HG02885 (cell line): ENCODE results near the gene C12orf76.
"Not testable (repeated sequence)": the region's sequence is repeated elsewhere in the genome, so short reads cannot be mapped to it uniquely, and the experiment has no call there.

Experiments used
- ATAC-seq: cut with Tn5 transposase; IDR thresholded peaks from one replicate; pipeline ENCODE4 v1.9.1; 2021; ENCODE audit warnings: mild to moderate bottlenecking; ENCODE audit not compliant: unreplicated experiment, poor library complexity

Gene C12orf76

GRCh38 chr12:110067531-110067930, 19.2 kb upstream of the C12orf76 start:
- no peak for ATAC-seq

- ATAC-seq: no peak
Observed at GRCh38 chr12:110065540-110065939, 17.2 kb upstream of the C12orf76 start.

- ATAC-seq: no peak
Observed at GRCh38 chr12:110062241-110062640, 13.9 kb upstream of the C12orf76 start.

- ATAC-seq: no peak
Observed at GRCh38 chr12:110059651-110060000, 11.3 kb upstream of the C12orf76 start.

GRCh38 chr12:110058875-110059615, 10.7 kb upstream of the C12orf76 start:
- ATAC-seq: no peak

- ATAC-seq: not testable (repeated sequence)
Observed at GRCh38 chr12:110056643-110057042, 8.3 kb upstream of the C12orf76 start.

- ATAC-seq: not testable (repeated sequence)
Observed at GRCh38 chr12:110055375-110056352, 7.3 kb upstream of the C12orf76 start.

GRCh38 chr12:110050927-110051326, 2.6 kb upstream of the C12orf76 start:
- ATAC-seq: no peak

GRCh38 chr12:110049666-110050065, 1.3 kb upstream of the C12orf76 start:
- ATAC-seq: not testable (repeated sequence)

GRCh38 chr12:110049034-110049433, 712 bp upstream of the C12orf76 start:
- ATAC-seq: not testable (repeated sequence)

- no peak for ATAC-seq
Observed at GRCh38 chr12:110047297-110047940, 903 bp downstream of the C12orf76 start.

- ATAC-seq: no peak
Observed at GRCh38 chr12:110046451-110047187, 1.7 kb downstream of the C12orf76 start.

- ATAC-seq: no peak
Observed at GRCh38 chr12:110042264-110042663, 6.1 kb downstream of the C12orf76 start.

- no peak for ATAC-seq
Observed at GRCh38 chr12:110039085-110039807, 9.1 kb downstream of the C12orf76 start.

- ATAC-seq: no peak
Observed at GRCh38 chr12:110038741-110039084, 9.6 kb downstream of the C12orf76 start.

GRCh38 chr12:110037315-110037714, 11.0 kb downstream of the C12orf76 start:
- no peak for ATAC-seq

GRCh38 chr12:110035534-110036104, 12.7 kb downstream of the C12orf76 start:
- ATAC-seq: no peak

- ATAC-seq: no peak
Observed at GRCh38 chr12:110033888-110034287, 14.4 kb downstream of the C12orf76 start.

- no peak for ATAC-seq
Observed at GRCh38 chr12:110029290-110029815, 19.0 kb downstream of the C12orf76 start.
